ENCODE measurements around the gene NRG3.

The NRG3 gene

DNA sequence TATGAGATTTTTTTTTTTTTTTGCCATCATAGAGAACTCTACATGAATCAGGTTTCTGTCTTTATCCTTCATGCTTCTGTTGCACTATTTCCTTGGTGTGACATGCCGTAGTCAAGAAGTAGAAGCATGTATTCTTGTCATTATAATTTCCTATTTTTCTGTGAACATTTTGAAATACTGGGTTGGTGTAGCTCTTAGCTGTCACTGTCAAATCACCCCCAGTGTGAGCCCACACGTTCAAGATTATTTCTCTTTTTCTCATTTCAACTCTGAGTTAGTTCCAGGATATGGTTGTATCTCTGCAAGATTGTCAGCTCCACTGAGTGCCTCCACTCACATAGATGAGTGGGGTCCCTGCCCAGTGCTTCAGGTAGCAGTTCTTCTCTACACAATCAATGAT lies 209.5 kb downstream of the NRG3 start:
- Histone ChIP-seq H4K91ac (ENCODE audit: low read depth, low read length) (no peak overlapping the region), H3K14ac (ENCODE audit: low read length) (no peak overlapping the region), H3K23ac (ENCODE audit: low read length) (no peak overlapping the region), H3K27ac (ENCODE audit: low read depth, low read length) (no peak overlapping the region), H4K12ac (ENCODE audit: low read depth, low read length) (no peak overlapping the region), H2BK120ac (ENCODE audit: insufficient read depth, low read length, poor library complexity) (no peak overlapping the region), H2AK5ac (ENCODE audit: low read length) (no peak overlapping the region), H2BK5ac (ENCODE audit: low read depth, low read length, poor library complexity) (no peak overlapping the region), H3K9me3 (ENCODE audit: insufficient read depth, low read depth, low read length) (no peaks in the 10 kb centered on the region), H3K4ac (ENCODE audit: low read depth, low read length) (no peak overlapping the region), H4K8ac (ENCODE audit: low read depth, low read length) (no peak overlapping the region), H3K36me3 (ENCODE audit: control insufficient read depth in 1 of 2, insufficient read depth in 2 of 2, low read length in 2 of 2) (no peaks in the 10 kb centered on the region), H2AFZ (ENCODE audit: insufficient read depth, low read length, poor library complexity) (no peak overlapping the region), H3K79me1 (ENCODE audit: low read length) (no peaks in the 10 kb centered on the region), H3K4me2 (ENCODE audit: low read length) (no peak overlapping the region), H3K79me2 (ENCODE audit: control insufficient read depth, insufficient read depth, low read length, poor library complexity) (no peaks in the 10 kb centered on the region), H3K27me3 (ENCODE audit: insufficient read depth, low read length) (no peaks in the 10 kb centered on the region), H3K4me1 (ENCODE audit: control insufficient read depth in 1 of 2, insufficient read depth in 2 of 2, low read length in 2 of 2) (no peaks in the 10 kb centered on the region), H3K18ac (ENCODE audit: low read length) (no peak overlapping the region), H3K4me3 (ENCODE audit: low read depth, low read length) (no peak overlapping the region), H3K9ac (ENCODE audit: low read length) (no peak overlapping the region), H2BK12ac (ENCODE audit: low read length) (no peak overlapping the region)
- DNase-seq: no peak
- WGBS (ENCODE audit: extremely low coverage, insufficient coverage, insufficient read length): no CpG with 5 or more reads among the region's 2 CpGs

GRCh38 chr10:82084904-82085303 lies 209.9 kb downstream of the NRG3 start:
- Histone ChIP-seq H2BK120ac (ENCODE audit: insufficient read depth, low read length, poor library complexity) (no peak overlapping the region), H3K9ac (ENCODE audit: low read length) (no peak overlapping the region), H3K4ac (ENCODE audit: low read depth, low read length) (no peak overlapping the region), H3K23ac (ENCODE audit: low read length) (no peak overlapping the region), H3K14ac (ENCODE audit: low read length) (no peak overlapping the region), H3K36me3 (ENCODE audit: control insufficient read depth in 1 of 2, insufficient read depth in 2 of 2, low read length in 2 of 2) (no peaks in the 10 kb centered on the region), H2AFZ (ENCODE audit: insufficient read depth, low read length, poor library complexity) (no peak overlapping the region), H2AK5ac (ENCODE audit: low read length) (no peak overlapping the region), H2BK5ac (ENCODE audit: low read depth, low read length, poor library complexity) (no peak overlapping the region), H4K91ac (ENCODE audit: low read depth, low read length) (no peak overlapping the region), H3K27ac (ENCODE audit: low read depth, low read length) (no peak overlapping the region), H2BK12ac (ENCODE audit: low read length) (no peak overlapping the region), H3K9me3 (ENCODE audit: insufficient read depth, low read depth, low read length) (no peaks in the 10 kb centered on the region), H3K4me1 (ENCODE audit: control insufficient read depth in 1 of 2, insufficient read depth in 2 of 2, low read length in 2 of 2) (no peaks in the 10 kb centered on the region), H3K27me3 (ENCODE audit: insufficient read depth, low read length) (no peaks in the 10 kb centered on the region), H3K79me2 (ENCODE audit: control insufficient read depth, insufficient read depth, low read length, poor library complexity) (no peaks in the 10 kb centered on the region), H3K18ac (ENCODE audit: low read length) (no peak overlapping the region), H3K4me3 (ENCODE audit: low read depth, low read length) (no peak overlapping the region), H4K8ac (ENCODE audit: low read depth, low read length) (no peak overlapping the region), H3K79me1 (ENCODE audit: low read length) (no peaks in the 10 kb centered on the region), H3K4me2 (ENCODE audit: low read length) (no peak overlapping the region), H4K12ac (ENCODE audit: low read depth, low read length) (no peak overlapping the region)
- DNase-seq: no peak
- WGBS (ENCODE audit: extremely low coverage, insufficient coverage, insufficient read length): no CpG with 5 or more reads among the region's 7 CpGs

- Histone ChIP-seq H4K12ac (ENCODE audit: low read depth, low read length) (no peak overlapping the region), H2BK12ac (ENCODE audit: low read length) (no peak overlapping the region), H4K8ac (ENCODE audit: low read depth, low read length) (no peak overlapping the region), H3K9me3 (ENCODE audit: insufficient read depth, low read depth, low read length) (no peaks in the 10 kb centered on the region), H3K36me3 (ENCODE audit: control insufficient read depth in 1 of 2, insufficient read depth in 2 of 2, low read length in 2 of 2) (no peaks in the 10 kb centered on the region), H4K91ac (ENCODE audit: low read depth, low read length) (no peak overlapping the region), H3K23ac (ENCODE audit: low read length) (no peak overlapping the region), H3K18ac (ENCODE audit: low read length) (no peak overlapping the region), H3K4me3 (ENCODE audit: low read depth, low read length) (no peak overlapping the region), H3K27ac (ENCODE audit: low read depth, low read length) (no peak overlapping the region), H3K79me1 (ENCODE audit: low read length) (no peaks in the 10 kb centered on the region), H2AK5ac (ENCODE audit: low read length) (no peak overlapping the region), H2BK5ac (ENCODE audit: low read depth, low read length, poor library complexity) (no peak overlapping the region), H3K9ac (ENCODE audit: low read length) (no peak overlapping the region), H2AFZ (ENCODE audit: insufficient read depth, low read length, poor library complexity) (no peak overlapping the region), H3K4me1 (ENCODE audit: control insufficient read depth in 1 of 2, insufficient read depth in 2 of 2, low read length in 2 of 2) (no peaks in the 10 kb centered on the region), H3K27me3 (ENCODE audit: insufficient read depth, low read length) (no peaks in the 10 kb centered on the region), H2BK120ac (ENCODE audit: insufficient read depth, low read length, poor library complexity) (no peak overlapping the region), H3K14ac (ENCODE audit: low read length) (no peak overlapping the region), H3K4ac (ENCODE audit: low read depth, low read length) (no peak overlapping the region), H3K4me2 (ENCODE audit: low read length) (no peak overlapping the region), H3K79me2 (ENCODE audit: control insufficient read depth, insufficient read depth, low read length, poor library complexity) (no peaks in the 10 kb centered on the region)
- DNase-seq: no peak
- WGBS (ENCODE audit: extremely low coverage, insufficient coverage, insufficient read length): no CpG with 5 or more reads among the region's 2 CpGs
Observed at GRCh38 chr10:82089327-82089726, 214.3 kb downstream of the NRG3 start.

GRCh38 chr10:82091413-82091812 lies 216.4 kb downstream of the NRG3 start:
- H3K4ac ChIP-seq (ENCODE audit: low read depth, low read length): no peak overlapping the region
- no peak overlapping the region for H3K18ac ChIP-seq (ENCODE audit: low read length)
- no peak overlapping the region for H4K8ac ChIP-seq (ENCODE audit: low read depth, low read length)
- H3K27ac ChIP-seq (ENCODE audit: low read depth, low read length): no peak overlapping the region
- no peaks in the 10 kb centered on the region for H3K36me3 ChIP-seq (ENCODE audit: control insufficient read depth in 1 of 2, insufficient read depth in 2 of 2, low read length in 2 of 2)
- no peak overlapping the region for H2BK120ac ChIP-seq (ENCODE audit: insufficient read depth, low read length, poor library complexity)
- H3K4me2 ChIP-seq (ENCODE audit: low read length): no peak overlapping the region
- no peak overlapping the region for H3K14ac ChIP-seq (ENCODE audit: low read length)
- H3K79me2 ChIP-seq (ENCODE audit: control insufficient read depth, insufficient read depth, low read length, poor library complexity): no peaks in the 10 kb centered on the region
- no peaks in the 10 kb centered on the region for H3K9me3 ChIP-seq (ENCODE audit: insufficient read depth, low read depth, low read length)
- H2BK12ac ChIP-seq (ENCODE audit: low read length): no peak overlapping the region
- H4K12ac ChIP-seq (ENCODE audit: low read depth, low read length): no peak overlapping the region
- no peak overlapping the region for H2AFZ ChIP-seq (ENCODE audit: insufficient read depth, low read length, poor library complexity)
- H2BK5ac ChIP-seq (ENCODE audit: low read depth, low read length, poor library complexity): no peak overlapping the region
- no peak overlapping the region for H4K91ac ChIP-seq (ENCODE audit: low read depth, low read length)
- H3K9ac ChIP-seq (ENCODE audit: low read length): no peak overlapping the region
- no peak for DNase-seq
- no peak overlapping the region for H3K4me3 ChIP-seq (ENCODE audit: low read depth, low read length)
- H3K79me1 ChIP-seq (ENCODE audit: low read length): no peaks in the 10 kb centered on the region
- H2AK5ac ChIP-seq (ENCODE audit: low read length): no peak overlapping the region
- no peak overlapping the region for H3K23ac ChIP-seq (ENCODE audit: low read length)
- H3K27me3 ChIP-seq (ENCODE audit: insufficient read depth, low read length): no peaks in the 10 kb centered on the region
- H3K4me1 ChIP-seq (ENCODE audit: control insufficient read depth in 1 of 2, insufficient read depth in 2 of 2, low read length in 2 of 2): no peaks in the 10 kb centered on the region
- no CpG with 5 or more reads among the region's 4 CpGs for WGBS (ENCODE audit: extremely low coverage, insufficient coverage, insufficient read length)
